T-helper 1 cell treated with Interleukin-12 subunit alpha and Interleukin-12 subunit beta and Interleukin-4 antibody, amounts not matched to agents 30 μg/mL and 1 μg/mL, for 36 hours (primary cell): Measurements from ENCODE around the gene ARL15.
"Not testable (repeated sequence)": the region's sequence is repeated elsewhere in the genome, so short reads cannot be mapped to it uniquely, and the experiment has no call there.

Source experiments
- H3K27ac Mint-ChIP-seq: one replicate; pipeline ENCODE4 v1.8.0; 2021; ENCODE audit warnings: mild to moderate bottlenecking, mixed read lengths
- H3K27me3 Mint-ChIP-seq: one replicate; pipeline ENCODE4 v1.8.0; 2021; ENCODE audit warnings: low read depth, mixed read lengths
- H3K36me3 Mint-ChIP-seq: one replicate; pipeline ENCODE4 v1.8.0; 2021; ENCODE audit warnings: low read depth, mixed read lengths
- H3K4me1 Mint-ChIP-seq: one replicate; pipeline ENCODE4 v1.8.0; 2021; ENCODE audit warnings: low read depth, mixed read lengths
- H3K4me3 Mint-ChIP-seq: one replicate; pipeline ENCODE4 v1.8.0; 2021; ENCODE audit warnings: mild to moderate bottlenecking, moderate library complexity, mixed read lengths
- H3K9me3 Mint-ChIP-seq: one replicate; pipeline ENCODE4 v1.8.0; 2021; ENCODE audit warnings: mixed read lengths

Gene ARL15

GRCh38 chr5:53890490-53890889 lies 419.9 kb downstream of the ARL15 start:
- H3K4me3 Mint-ChIP-seq: no peak overlapping the region
- H3K36me3 Mint-ChIP-seq: no peaks in the 10 kb centered on the region
- no peaks in the 10 kb centered on the region for H3K9me3 Mint-ChIP-seq
- no peak overlapping the region for H3K27ac Mint-ChIP-seq
- no peaks in the 10 kb centered on the region for H3K27me3 Mint-ChIP-seq
- no peaks in the 10 kb centered on the region for H3K4me1 Mint-ChIP-seq

- no peaks in the 10 kb centered on the region for H3K4me1 Mint-ChIP-seq
- no peaks in the 10 kb centered on the region for H3K9me3 Mint-ChIP-seq
- no peaks in the 10 kb centered on the region for H3K27me3 Mint-ChIP-seq
- peaks cover 3% of the 10 kb centered on the region for H3K36me3 Mint-ChIP-seq
- no peak overlapping the region for H3K27ac Mint-ChIP-seq
- H3K4me3 Mint-ChIP-seq: no peak overlapping the region
Measured at GRCh38 chr5:53884844-53885243, 425.5 kb downstream of the ARL15 start.

- H3K27ac Mint-ChIP-seq: no peak overlapping the region
- no peaks in the 10 kb centered on the region for H3K9me3 Mint-ChIP-seq
- H3K36me3 Mint-ChIP-seq: peaks cover 3% of the 10 kb centered on the region
- H3K27me3 Mint-ChIP-seq: no peaks in the 10 kb centered on the region
- H3K4me3 Mint-ChIP-seq: no peak overlapping the region
- no peaks in the 10 kb centered on the region for H3K4me1 Mint-ChIP-seq
Measured at GRCh38 chr5:53884417-53884816, 426.0 kb downstream of the ARL15 start.

DNA sequence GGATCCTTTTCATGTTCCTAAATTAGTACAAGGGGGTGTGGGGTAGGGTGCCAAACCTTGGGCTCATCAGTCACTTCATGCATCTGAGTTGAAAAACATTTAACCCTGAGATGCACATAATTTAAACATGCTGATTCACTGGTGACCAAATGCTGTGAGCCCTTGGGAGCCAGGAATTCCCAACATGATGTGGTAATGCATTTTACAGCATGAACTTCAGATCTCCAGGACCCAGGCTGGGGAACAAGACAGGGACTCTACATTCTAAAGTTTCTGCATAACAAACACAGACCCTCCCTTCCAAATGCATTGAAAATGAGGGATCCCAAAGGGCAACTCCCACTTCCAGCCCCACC lies 427.7 kb downstream of the ARL15 start:
- Mint-ChIP-seq H3K4me1 (no peaks in the 10 kb centered on the region), H3K27ac (no peak overlapping the region), H3K9me3 (no peaks in the 10 kb centered on the region), H3K36me3 (peaks cover 3% of the 10 kb centered on the region), H3K27me3 (no peaks in the 10 kb centered on the region), H3K4me3 (no peak overlapping the region)

GRCh38 chr5:53882006-53882675 lies 428.2 kb downstream of the ARL15 start:
- H3K9me3 Mint-ChIP-seq: no peaks in the 10 kb centered on the region

GRCh38 chr5:53879708-53880323 lies 430.6 kb downstream of the ARL15 start:
- Mint-ChIP-seq H3K4me1 (no peaks in the 10 kb centered on the region), H3K27ac (no peak overlapping the region), H3K27me3 (no peaks in the 10 kb centered on the region), H3K36me3 (peaks cover 3% of the 10 kb centered on the region), H3K9me3 (no peaks in the 10 kb centered on the region), H3K4me3 (no peak overlapping the region)

More at GRCh38 chr5:53882006-53882675, 428.2 kb downstream of the ARL15 start:
- H3K27me3 Mint-ChIP-seq: no peaks in the 10 kb centered on the region
- H3K27ac Mint-ChIP-seq: no peak overlapping the region
- H3K36me3 Mint-ChIP-seq: peaks cover 3% of the 10 kb centered on the region
- H3K4me3 Mint-ChIP-seq: no peak overlapping the region
- H3K4me1 Mint-ChIP-seq: no peaks in the 10 kb centered on the region

DNA sequence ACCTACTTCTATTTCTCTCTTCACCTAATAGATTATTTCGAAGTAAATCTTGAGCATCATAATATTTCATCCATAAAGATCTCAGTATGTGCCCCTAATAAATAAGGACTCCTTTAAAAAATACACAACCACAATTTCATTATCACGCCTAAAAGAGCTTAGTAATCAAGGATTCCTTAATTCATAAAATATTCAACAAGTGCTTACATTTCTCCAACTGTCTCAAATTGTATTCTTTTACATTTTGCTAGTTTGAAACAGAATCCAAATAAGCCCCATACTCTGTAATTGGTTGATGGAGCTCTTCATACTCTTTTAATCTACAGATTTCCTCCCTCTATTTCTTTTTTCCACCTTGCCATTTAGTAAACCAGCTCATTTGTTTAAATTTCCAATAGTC lies 432.4 kb downstream of the ARL15 start:
- no peaks in the 10 kb centered on the region for H3K27me3 Mint-ChIP-seq
- no peaks in the 10 kb centered on the region for H3K4me1 Mint-ChIP-seq
- no peak overlapping the region for H3K4me3 Mint-ChIP-seq
- no peak overlapping the region for H3K27ac Mint-ChIP-seq
- no peaks in the 10 kb centered on the region for H3K9me3 Mint-ChIP-seq
- no peaks in the 10 kb centered on the region for H3K36me3 Mint-ChIP-seq

DNA sequence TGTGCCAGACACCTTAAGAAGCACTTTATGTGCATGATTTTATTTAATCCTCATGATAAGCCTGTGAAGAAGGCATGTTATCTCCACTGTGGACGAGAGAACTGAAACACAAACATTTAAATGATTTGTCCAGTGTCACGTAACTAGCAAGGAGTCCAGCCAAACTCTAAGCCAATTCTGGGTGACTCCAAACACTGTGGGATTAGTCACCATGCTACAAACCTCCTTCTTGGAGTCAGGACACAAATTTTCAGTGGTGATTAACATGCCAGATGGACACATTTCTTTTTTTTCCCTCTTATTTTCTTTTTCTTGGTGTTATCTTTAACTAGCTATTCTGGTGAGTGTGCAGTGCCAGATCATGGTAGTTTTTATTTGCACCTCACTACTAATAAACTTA lies 433.1 kb downstream of the ARL15 start:
- H3K4me3 Mint-ChIP-seq: no peak overlapping the region
- no peak overlapping the region for H3K27ac Mint-ChIP-seq
- H3K4me1 Mint-ChIP-seq: no peaks in the 10 kb centered on the region
- H3K27me3 Mint-ChIP-seq: no peaks in the 10 kb centered on the region
- H3K36me3 Mint-ChIP-seq: no peaks in the 10 kb centered on the region
- H3K9me3 Mint-ChIP-seq: no peaks in the 10 kb centered on the region

DNA sequence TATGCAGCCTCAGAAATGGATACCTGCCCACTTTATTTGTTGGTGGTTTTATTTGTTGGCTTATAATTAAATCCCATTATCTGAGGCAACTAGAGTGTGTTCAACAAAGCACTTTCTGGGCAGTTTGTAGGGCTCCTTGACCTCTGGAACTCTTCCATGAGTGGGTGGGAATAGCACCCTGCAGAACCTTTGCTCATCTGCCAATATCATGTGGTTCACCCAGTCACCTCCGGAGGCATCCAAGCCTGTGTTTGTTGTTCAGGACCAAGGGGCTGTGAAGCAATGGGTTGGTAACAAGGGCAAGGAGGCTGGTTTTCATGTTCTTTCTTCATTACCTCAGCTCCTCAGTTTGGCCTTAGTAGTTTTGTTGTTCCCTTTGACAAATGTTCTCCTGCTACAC lies 436.0 kb downstream of the ARL15 start:
- Mint-ChIP-seq H3K27me3 (no peaks in the 10 kb centered on the region), H3K4me3 (no peak overlapping the region), H3K4me1 (no peaks in the 10 kb centered on the region), H3K27ac (no peak overlapping the region), H3K9me3 (no peaks in the 10 kb centered on the region), H3K36me3 (no peaks in the 10 kb centered on the region)

GRCh38 chr5:53873235-53873634 lies 437.1 kb downstream of the ARL15 start:
- Mint-ChIP-seq H3K4me3 (no peak overlapping the region), H3K27ac (no peak overlapping the region), H3K27me3 (no peaks in the 10 kb centered on the region), H3K4me1 (no peaks in the 10 kb centered on the region), H3K9me3 (no peaks in the 10 kb centered on the region), H3K36me3 (no peaks in the 10 kb centered on the region)

DNA sequence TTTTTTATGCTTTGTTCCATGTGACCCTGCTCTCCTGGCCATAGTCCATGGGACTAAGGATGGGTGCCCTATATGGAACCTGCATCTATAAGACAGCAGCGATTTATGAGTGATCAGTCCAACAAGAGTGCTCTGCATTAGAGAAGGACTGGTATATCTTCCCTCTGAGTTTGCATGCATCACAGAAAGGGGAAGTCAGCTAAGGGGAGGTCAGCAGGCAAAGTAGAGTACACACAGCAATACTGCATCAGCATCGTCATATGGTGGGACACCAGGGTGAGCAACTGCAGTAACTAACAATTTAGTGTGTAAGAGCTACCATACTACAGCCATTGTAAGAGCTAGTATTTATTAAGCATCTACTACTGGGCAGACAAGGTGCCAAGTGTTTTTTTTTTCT lies 438.6 kb downstream of the ARL15 start:
- Mint-ChIP-seq H3K36me3 (no peaks in the 10 kb centered on the region), H3K4me1 (no peaks in the 10 kb centered on the region), H3K27me3 (no peaks in the 10 kb centered on the region), H3K9me3 (no peaks in the 10 kb centered on the region), H3K27ac (no peak overlapping the region), H3K4me3 (no peak overlapping the region)

DNA sequence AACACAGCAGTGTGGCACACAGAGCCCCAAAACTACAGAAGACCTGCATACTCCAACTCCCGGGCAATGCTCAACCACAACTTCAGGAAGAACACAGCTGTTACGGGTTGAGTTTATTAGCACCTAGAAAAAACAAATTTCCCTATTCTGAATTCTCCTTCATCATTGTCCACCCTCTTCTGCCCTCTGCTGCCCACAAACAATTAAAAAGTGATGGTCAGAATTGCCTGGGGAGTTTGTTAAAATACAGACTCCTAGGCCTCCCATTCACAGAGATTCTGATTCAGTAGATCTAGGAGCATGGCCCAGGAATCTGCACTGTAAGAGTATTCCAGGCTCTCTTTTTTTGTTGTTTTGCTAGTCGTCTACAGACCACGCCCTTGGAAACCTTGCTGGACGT lies 439.3 kb downstream of the ARL15 start:
- no peaks in the 10 kb centered on the region for H3K4me1 Mint-ChIP-seq
- H3K27me3 Mint-ChIP-seq: no peaks in the 10 kb centered on the region
- H3K4me3 Mint-ChIP-seq: no peak overlapping the region
- H3K36me3 Mint-ChIP-seq: no peaks in the 10 kb centered on the region
- no peak overlapping the region for H3K27ac Mint-ChIP-seq
- no peaks in the 10 kb centered on the region for H3K9me3 Mint-ChIP-seq

DNA sequence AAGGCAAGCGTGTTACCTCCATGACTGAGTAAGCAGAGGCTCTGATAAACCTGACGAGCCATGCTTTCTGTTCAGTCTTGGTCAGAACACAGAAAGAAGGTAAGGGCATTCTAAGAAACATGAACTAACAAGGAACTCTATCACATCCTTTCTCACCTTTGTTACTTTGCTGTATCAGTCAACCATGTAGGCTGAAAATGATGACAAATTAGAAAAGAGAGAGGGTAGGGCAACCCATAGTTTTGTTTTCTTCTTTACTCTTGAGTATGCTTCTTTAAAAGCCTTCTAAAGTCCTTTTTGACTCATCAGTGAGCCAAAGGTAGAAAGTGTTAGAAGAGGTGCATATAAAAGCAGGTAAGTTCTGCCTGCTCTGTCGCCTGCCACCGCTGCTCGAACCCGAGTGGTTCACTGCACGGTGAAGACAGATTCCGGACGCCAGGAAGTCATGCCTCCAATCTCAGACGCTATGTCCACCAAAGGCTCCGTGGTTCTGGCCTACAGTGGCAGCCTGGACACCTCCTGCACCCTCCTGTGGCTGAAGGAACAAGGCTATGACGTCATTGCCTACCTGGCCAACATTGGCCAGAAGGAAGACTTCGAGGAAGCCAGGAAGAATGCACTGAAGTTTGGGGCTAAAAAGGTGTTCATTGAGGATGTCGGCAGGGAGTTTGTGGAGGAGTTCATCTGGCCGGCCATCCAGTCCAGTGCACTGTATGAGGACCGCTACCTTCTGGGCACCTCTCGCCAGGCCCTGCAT lies 451.5 kb downstream of the ARL15 start:
- Mint-ChIP-seq H3K4me3 (no peak overlapping the region), H3K9me3 (peaks cover 7% of the 10 kb centered on the region), H3K27ac (no peak overlapping the region), H3K4me1 (no peaks in the 10 kb centered on the region), H3K27me3 (no peaks in the 10 kb centered on the region), H3K36me3 (no peaks in the 10 kb centered on the region)

DNA sequence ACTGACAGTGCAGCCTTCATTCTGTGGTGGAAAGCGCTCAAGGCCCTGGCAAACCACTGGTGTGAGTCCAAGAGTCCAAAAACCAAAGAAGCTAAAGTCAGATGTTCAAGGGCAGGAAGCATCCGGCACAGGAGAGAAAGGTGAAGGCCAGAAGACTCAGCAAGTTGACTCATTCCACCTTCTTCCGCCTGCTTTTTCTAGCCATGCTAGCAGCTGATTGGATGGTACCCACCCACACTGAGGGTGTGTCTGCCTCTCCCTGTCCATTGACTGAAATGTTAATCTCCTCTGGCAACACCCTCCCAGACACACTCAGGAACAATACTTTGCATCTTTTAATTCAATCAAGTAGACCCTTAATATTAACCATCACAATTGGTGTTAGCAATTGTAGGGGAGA lies 453.9 kb downstream of the ARL15 start:
- no peaks in the 10 kb centered on the region for H3K36me3 Mint-ChIP-seq

GRCh38 chr5:53836851-53837430 lies 473.4 kb downstream of the ARL15 start:
- H3K36me3 Mint-ChIP-seq, H3K27me3 Mint-ChIP-seq, H3K27ac Mint-ChIP-seq, H3K4me1 Mint-ChIP-seq, H3K4me3 Mint-ChIP-seq: not testable (repeated sequence)
- H3K9me3 Mint-ChIP-seq: peaks cover 28% of the 10 kb centered on the region

More for the DNA sequence above, 453.9 kb downstream of the ARL15 start:
- Mint-ChIP-seq H3K9me3 (peaks cover 20% of the 10 kb centered on the region), H3K27me3 (no peaks in the 10 kb centered on the region), H3K4me3 (no peak overlapping the region), H3K27ac (no peak overlapping the region), H3K4me1 (no peaks in the 10 kb centered on the region)
